ENCODE data around the gene PRRX2.
"Not testable (repeated sequence)": the region's sequence is repeated elsewhere in the genome, so short reads cannot be mapped to it uniquely, and the experiment has no call there.

Gene PRRX2

GRCh38 chr9:129653823-129654553, 11.5 kb upstream of the PRRX2 start:
- no peak for DNase-seq (ENCODE audit: low read depth in 2 of 2)

- DNase-seq (ENCODE audit: low read depth in 2 of 2), result no peak
These were observed 10.8 kb upstream of the PRRX2 start for GRCh38 chr9:129654554-129655040.

- no peak for DNase-seq (ENCODE audit: low read depth in 2 of 2)
These were observed 10.3 kb upstream of the PRRX2 start for GRCh38 chr9:129655154-129655553.

GRCh38 chr9:129655696-129656095, 9.8 kb upstream of the PRRX2 start:
- DNase-seq (ENCODE audit: low read depth in 2 of 2), result no peak

GRCh38 chr9:129656795-129657390, 8.6 kb upstream of the PRRX2 start:
- DNase-seq (ENCODE audit: low read depth in 2 of 2), result no peak

GRCh38 chr9:129661029-129661428, 4.4 kb upstream of the PRRX2 start:
- no peak for DNase-seq (ENCODE audit: low read depth in 2 of 2)

GRCh38 chr9:129662239-129662638, 3.2 kb upstream of the PRRX2 start:
- not testable (repeated sequence) for DNase-seq (ENCODE audit: low read depth in 2 of 2)

- no peak for DNase-seq (ENCODE audit: low read depth in 2 of 2)
These were observed 580 bp upstream of the PRRX2 start for GRCh38 chr9:129664746-129665388.

- DNase-seq (ENCODE audit: low read depth in 2 of 2), result no peak
These were observed 520 bp downstream of the PRRX2 start for GRCh38 chr9:129665814-129666520.

GRCh38 chr9:129666575-129666974, 1.1 kb downstream of the PRRX2 start:
- DNase-seq (ENCODE audit: low read depth in 2 of 2), result no peak

GRCh38 chr9:129667378-129667777, 1.9 kb downstream of the PRRX2 start:
- DNase-seq (ENCODE audit: low read depth in 2 of 2), result no peak

GRCh38 chr9:129667850-129668249, 2.4 kb downstream of the PRRX2 start:
- no peak for DNase-seq (ENCODE audit: low read depth in 2 of 2)

- DNase-seq (ENCODE audit: low read depth in 2 of 2), result no peak
These were observed 3.8 kb downstream of the PRRX2 start for GRCh38 chr9:129669141-129669718.

GRCh38 chr9:129669946-129670345, 4.5 kb downstream of the PRRX2 start:
- DNase-seq (ENCODE audit: low read depth in 2 of 2), result no peak

- DNase-seq (ENCODE audit: low read depth in 2 of 2), result no peak
These were observed 5.6 kb downstream of the PRRX2 start for GRCh38 chr9:129671065-129671464.

GRCh38 chr9:129671519-129671918, 6.1 kb downstream of the PRRX2 start:
- DNase-seq (ENCODE audit: low read depth in 2 of 2), result no peak

GRCh38 chr9:129672702-129673101, 7.3 kb downstream of the PRRX2 start:
- no peak for DNase-seq (ENCODE audit: low read depth in 2 of 2)

GRCh38 chr9:129673602-129674001, 8.2 kb downstream of the PRRX2 start:
- no peak for DNase-seq (ENCODE audit: low read depth in 2 of 2)

GRCh38 chr9:129674229-129674628, 8.8 kb downstream of the PRRX2 start:
- no peak for DNase-seq (ENCODE audit: low read depth in 2 of 2)

GRCh38 chr9:129675620-129676019, 10.2 kb downstream of the PRRX2 start:
- DNase-seq (ENCODE audit: low read depth in 2 of 2), result no peak

GRCh38 chr9:129676287-129676686, 10.8 kb downstream of the PRRX2 start:
- DNase-seq (ENCODE audit: low read depth in 2 of 2), result no peak

GRCh38 chr9:129676975-129677374, 11.5 kb downstream of the PRRX2 start:
- DNase-seq (ENCODE audit: low read depth in 2 of 2), result no peak
